Muscle of back (tissue), 11 donors: ENCODE results near the gene WNT3A. TPM values are rescaled to one million over a fixed set of nuclear protein-coding genes. Genes with fewer than 3 reads are reported as not detected.
"Not testable (repeated sequence)": the region's sequence is repeated elsewhere in the genome, so short reads cannot be mapped to it uniquely, and the experiment has no call there.

ENCODE experiments used
- DNase-seq, 3 donors: peaks; one replicate each; pipeline versions ENCODE4 v3.0.0 to v3.0.0-alpha.2; 2013
- polyA plus RNA-seq, 10 donors: library from polyadenylated mRNA; unstranded; fragments of 120-200 nt; gene quantifications; one replicate each; pipeline ENCODE4 v1.2.1, GENCODE V29; 2013; ENCODE audit not compliant: insufficient read length in 10 of 10

The WNT3A gene
- polyA plus RNA-seq, 10 donors, result 0.55 to 0.95 TPM; not detected in 8

GRCh38 chr1:228011721-228012311 lies 5.0 kb downstream of the WNT3A start:
- no peak for DNase-seq

- no peak for DNase-seq
Observed at GRCh38 chr1:228012555-228012954, 5.8 kb downstream of the WNT3A start.

GRCh38 chr1:228013131-228013934 lies 6.5 kb downstream of the WNT3A start:
- DNase-seq, result no peak

GRCh38 chr1:228013935-228014930 lies 7.4 kb downstream of the WNT3A start:
- DNase-seq, result no peak

GRCh38 chr1:228015276-228016180 lies 8.7 kb downstream of the WNT3A start:
- DNase-seq, result no peak

- DNase-seq, result no peak
Observed at GRCh38 chr1:228016181-228016510, 9.3 kb downstream of the WNT3A start.

GRCh38 chr1:228016653-228017355 lies 10.0 kb downstream of the WNT3A start:
- no peak for DNase-seq

- DNase-seq, result no peak
Observed at GRCh38 chr1:228017356-228018124, 10.7 kb downstream of the WNT3A start.

GRCh38 chr1:228018125-228018398 lies 11.3 kb downstream of the WNT3A start:
- DNase-seq, result no peak

- DNase-seq, result no peak
Observed at GRCh38 chr1:228018961-228019721, 12.3 kb downstream of the WNT3A start.

- not testable (repeated sequence) for DNase-seq
Observed at GRCh38 chr1:228019722-228020083, 12.9 kb downstream of the WNT3A start.

- no peak for DNase-seq
Observed at GRCh38 chr1:228020686-228021354, 14.0 kb downstream of the WNT3A start.

- no peak for DNase-seq
Observed at GRCh38 chr1:228021355-228022030, 14.7 kb downstream of the WNT3A start.

- no peak for DNase-seq
Observed at GRCh38 chr1:228022571-228023293, 15.9 kb downstream of the WNT3A start.

- DNase-seq, result no peak
Observed at GRCh38 chr1:228023294-228023639, 16.5 kb downstream of the WNT3A start.

GRCh38 chr1:228029281-228029680 lies 22.5 kb downstream of the WNT3A start:
- no peak for DNase-seq

GRCh38 chr1:228030451-228031201 lies 23.8 kb downstream of the WNT3A start:
- no peak for DNase-seq
